H1 (cell line): ENCODE data around the gene CTCF. TPM values are rescaled to one million over a fixed set of nuclear protein-coding genes. Genes with fewer than 3 reads are reported as not detected.

Source experiments
- CTCF ChIA-PET: fragments of 300-600 bp; sonication (Branson Sonifier 250); formaldehyde crosslinking; loops from one replicate; lab custom pipeline; 2021; ENCODE audit not compliant: partially characterized antibody; lab: Charles Lee
- POLR2A ChIA-PET: fragments of 300-600 bp; sonication (Branson Sonifier 250); formaldehyde crosslinking; loops from one replicate; lab custom pipeline; 2021; ENCODE audit warnings: inconsistent platforms; ENCODE audit not compliant: partially characterized antibody; lab: Charles Lee
- DNase-seq, 2 experiments: peaks; one replicate each; pipeline versions ENCODE4 v3.0.0 to v3.0.0-alpha.2; 2010 to 2022; ENCODE audit warnings: low spot score in 2 of 2, low read depth in 1 of 2, mixed read lengths in 1 of 2
- FAIRE-seq: peaks from 2 replicates; lab custom pipeline; 2011; peaks lifted over from hg19 to GRCh38; lab: Jason Lieb, UNC
- H2AFZ ChIP-seq: 2 replicates; pipeline ENCODE4 v1.8.1; 2012; ENCODE audit warnings: low read length, inconsistent platforms
- H2AK5ac ChIP-seq: 2 replicates; pipeline ENCODE4 v1.6.1; 2013; ENCODE audit warnings: low read depth, low read length
- H2BK120ac ChIP-seq: replicated peaks from 2 replicates; pipeline ENCODE3; 2013; ENCODE audit warnings: low read depth, low read length, inconsistent platforms
- H2BK12ac ChIP-seq: 2 replicates; pipeline ENCODE4 v1.6.1; 2013; ENCODE audit warnings: low read depth, low read length
- H2BK15ac ChIP-seq: 2 replicates; pipeline ENCODE4 v1.6.1; 2013; ENCODE audit warnings: low read length
- H2BK20ac ChIP-seq: 2 replicates; pipeline ENCODE4 v1.6.1; 2013; ENCODE audit warnings: low read length
- H2BK5ac ChIP-seq: 2 replicates; pipeline ENCODE4 v1.6.1; 2013; ENCODE audit warnings: low read depth, low read length
- H3K14ac ChIP-seq: 2 replicates; pipeline ENCODE4 v1.6.1; 2013; ENCODE audit warnings: inconsistent platforms; ENCODE audit not compliant: insufficient read length
- H3K18ac ChIP-seq: 2 replicates; pipeline ENCODE4 v1.6.1; 2013; ENCODE audit warnings: low read length; ENCODE audit errors: extremely low read depth
- H3K23ac ChIP-seq: 2 replicates; pipeline ENCODE4 v1.6.1; 2013; ENCODE audit warnings: inconsistent platforms; ENCODE audit not compliant: insufficient read length
- H3K23me2 ChIP-seq: 2 replicates; pipeline ENCODE4 v1.6.1; 2013; ENCODE audit warnings: low read depth, low read length
- H3K27ac ChIP-seq: 2 replicates; pipeline ENCODE4 v1.6.1; 2011; ENCODE audit warnings: low read depth, low read length, inconsistent platforms
- H3K27me3 ChIP-seq, 4 experiments: replicated peaks in 1 of 4; 1 replicate in 1 of 4; 2 replicates in 3 of 4; pipeline versions ENCODE4 v1.6.1 to v1.8.1; 2011 to 2013; ENCODE audit warnings: low read length in 3 of 4, mild to moderate bottlenecking in 3 of 4, inconsistent platforms in 2 of 4, mixed read lengths in 2 of 4, moderate library complexity in 1 of 4; ENCODE audit not compliant: control insufficient read depth in 3 of 4, insufficient read depth in 3 of 4; ENCODE audit errors: extremely low read depth in 1 of 4
- H3K36me3 ChIP-seq, 4 experiments: 2 replicates each; pipeline versions ENCODE4 v1.6.1 to v1.8.1; 2011 to 2013; ENCODE audit warnings: mild to moderate bottlenecking in 4 of 4, low read length in 3 of 4, moderate library complexity in 2 of 4, control low read depth in 1 of 4, inconsistent platforms in 1 of 4; ENCODE audit not compliant: insufficient read depth in 4 of 4, control insufficient read depth in 2 of 4
- H3K4ac ChIP-seq: replicated peaks from 2 replicates; pipeline ENCODE3; 2013; ENCODE audit warnings: low read length, low read depth, mixed read lengths, inconsistent platforms; ENCODE audit not compliant: insufficient read length
- H3K4me1 ChIP-seq, 4 experiments: replicated peaks in 1 of 4; 1 replicate in 1 of 4; 2 replicates in 3 of 4; pipeline versions ENCODE4 v1.6.1 to v1.8.1; 2011 to 2013; ENCODE audit warnings: low read length in 3 of 4, inconsistent platforms in 2 of 4, mixed read lengths in 1 of 4; ENCODE audit not compliant: insufficient read depth in 4 of 4, control insufficient read depth in 3 of 4
- H3K4me2 ChIP-seq, 2 experiments: 2 replicates each; pipeline versions ENCODE4 v1.6.1 to v1.8.1; 2011 to 2013; ENCODE audit warnings: low read depth in 2 of 2, low read length in 2 of 2, control low read depth in 1 of 2, inconsistent platforms in 1 of 2, mild to moderate bottlenecking in 1 of 2; ENCODE audit not compliant: insufficient read depth in 1 of 2
- H3K4me3 ChIP-seq, 4 experiments: fragments of 200-600, 300-600 bp in 1 of 4; sonication (generic), shearing (Covaris generic), sonication (Bioruptor Twin) in 1 of 4; 2 replicates each; pipeline versions ENCODE4 v1.5.1 to v1.8.1; 2011 to 2016; ENCODE audit warnings: low read length in 4 of 4, low read depth in 3 of 4, control low read depth in 2 of 4, inconsistent platforms in 2 of 4, mild to moderate bottlenecking in 2 of 4, mixed read lengths in 1 of 4, moderate library complexity in 1 of 4; ENCODE audit not compliant: insufficient read depth in 2 of 4; ENCODE audit errors: extremely low read depth in 1 of 4
- H3K56ac ChIP-seq: replicated peaks from 2 replicates; pipeline ENCODE3; 2013; ENCODE audit warnings: low read depth, mild to moderate bottlenecking, mixed read lengths, low read length, inconsistent platforms; ENCODE audit not compliant: insufficient read length
- H3K79me1 ChIP-seq: 2 replicates; pipeline ENCODE4 v1.6.1; 2013; ENCODE audit warnings: low read depth, low read length, control low read depth
- H3K79me2 ChIP-seq, 2 experiments: 2 replicates each; pipeline versions ENCODE4 v1.6.1 to v1.8.1; 2012 to 2013; ENCODE audit warnings: low read length in 2 of 2, mild to moderate bottlenecking in 2 of 2, inconsistent platforms in 1 of 2; ENCODE audit not compliant: insufficient read depth in 2 of 2, control insufficient read depth in 1 of 2
- H3K9ac ChIP-seq, 4 experiments: replicated peaks in 1 of 4; 1 replicate in 1 of 4; 2 replicates in 3 of 4; pipeline versions ENCODE4 v1.6.1 to v1.8.1; 2011 to 2013; ENCODE audit warnings: low read depth in 3 of 4, low read length in 3 of 4, control low read depth in 2 of 4, mild to moderate bottlenecking in 2 of 4, moderate library complexity in 2 of 4, inconsistent platforms in 1 of 4; ENCODE audit errors: extremely low read depth in 1 of 4
- H3K9me3 ChIP-seq, 2 experiments: 2 replicates each; pipeline versions ENCODE4 v1.6.1 to v1.8.1; 2012 to 2013; ENCODE audit warnings: mild to moderate bottlenecking in 2 of 2, moderate library complexity in 2 of 2, control low read depth in 1 of 2, inconsistent platforms in 1 of 2, low read depth in 1 of 2, low read length in 1 of 2, mixed read lengths in 1 of 2; ENCODE audit not compliant: insufficient read depth in 2 of 2
- H4K20me1 ChIP-seq, 2 experiments: replicated peaks in 1 of 2; 2 replicates each; pipeline versions ENCODE3 to v1.8.1; 2011 to 2013; ENCODE audit warnings: inconsistent platforms in 2 of 2, low read length in 2 of 2, mild to moderate bottlenecking in 1 of 2; ENCODE audit not compliant: insufficient read depth in 2 of 2, control insufficient read depth in 1 of 2
- H4K5ac ChIP-seq: 2 replicates; pipeline ENCODE4 v1.6.1; 2013; ENCODE audit warnings: low read length, low read depth, mixed read lengths, inconsistent platforms; ENCODE audit not compliant: insufficient read length
- H4K8ac ChIP-seq: 2 replicates; pipeline ENCODE4 v1.8.0; 2013; ENCODE audit warnings: mild to moderate bottlenecking, moderate library complexity, low read length, inconsistent platforms; ENCODE audit not compliant: insufficient read depth; ENCODE audit errors: extremely low read depth
- H4K91ac ChIP-seq: replicated peaks from 2 replicates; pipeline ENCODE3; 2013; ENCODE audit warnings: low read length, mixed read lengths, inconsistent platforms; ENCODE audit not compliant: insufficient read length
- BACH1 ChIP-seq: IDR thresholded peaks from 2 replicates; pipeline ENCODE4 v1.6.1; 2012; ENCODE audit warnings: low read length, improper control_type of control experiment
- GABPA ChIP-seq: IDR thresholded peaks from 2 replicates; pipeline ENCODE4 v1.6.1; 2011; ENCODE audit warnings: mild to moderate bottlenecking, low read length, moderate library complexity, borderline replicate concordance; ENCODE audit not compliant: insufficient read depth
- KDM4A ChIP-seq: IDR thresholded peaks from one replicate; pipeline ENCODE4 v1.7.1; 2012; ENCODE audit warnings: low read depth, mild to moderate bottlenecking, moderate library complexity, low read length, inconsistent platforms; ENCODE audit not compliant: severe bottlenecking
- NANOG ChIP-seq: IDR thresholded peaks from 2 replicates; pipeline ENCODE4 v1.6.1; 2011; ENCODE audit warnings: low read length, low read depth, mild to moderate bottlenecking, inconsistent platforms; ENCODE audit not compliant: insufficient read depth, poor library complexity, severe bottlenecking
- NRF1 ChIP-seq: IDR thresholded peaks from 2 replicates; pipeline ENCODE4 v1.6.1; 2011; ENCODE audit warnings: mild to moderate bottlenecking, low read depth, low read length, improper control_type of control experiment
- RBBP5 ChIP-seq: IDR thresholded peaks from 2 replicates; pipeline ENCODE4 v1.7.1; 2012; ENCODE audit warnings: low read depth, mild to moderate bottlenecking, inconsistent platforms, low read length, moderate library complexity, borderline replicate concordance
- SIN3A ChIP-seq, 2 experiments: IDR thresholded peaks in 1 of 2; conservative IDR thresholded peaks in 1 of 2; 2 replicates each; pipeline ENCODE4 v1.6.1; 2011 to 2012; ENCODE audit warnings: low read length in 2 of 2, improper control_type of control experiment in 1 of 2, low read depth in 1 of 2, mild to moderate bottlenecking in 1 of 2
- TAF7 ChIP-seq: optimal IDR thresholded peaks from 2 replicates; pipeline ENCODE3; 2011; ENCODE audit warnings: low read depth, mild to moderate bottlenecking, inconsistent platforms, low read length, moderate library complexity, borderline replicate concordance
- WGBS, 2 experiments: shearing (Covaris generic) in 1 of 2; methylation state at CpG; one replicate each; pipeline versions ENCODE4 v1.1.6 to v1.1.7; 2013 to 2015; ENCODE audit warnings: low lambda C conversion rate in 2 of 2, mixed read lengths in 2 of 2, inconsistent platforms in 1 of 2, low coverage in 1 of 2, missing lambda C conversion rate in 1 of 2; ENCODE audit not compliant: insufficient replicate concordance in 2 of 2, insufficient coverage in 1 of 2, insufficient read length in 1 of 2; ENCODE audit errors: extremely low coverage in 1 of 2, missing lambda C conversion rate in 1 of 2; 5-methylcytosine and 5-hydroxymethylcytosine counted together
- polyA plus RNA-seq, 7 experiments: library from polyadenylated mRNA; depleted of rRNA in 3 of 7; stranded (reverse) in 5 of 7; unstranded in 2 of 7; fragments of >200 nt in 5 of 7; fragments of 200-250 nt in 2 of 7; gene quantifications; 1 replicate in 5 of 7; 2 replicates in 1 of 7; 4 replicates in 1 of 7; pipeline versions ENCODE4 v1.2.1 to v1.2.3, GENCODE V29; 2011 to 2013; ENCODE audit warnings: missing spikeins in 2 of 7, mixed read lengths in 2 of 7
- total RNA-seq: library from RNA; stranded (reverse); fragmentation: NEBNext Ultra II Directional; extraction: Animal tissue kit (Norgen Biotek cat#: 25700); gene quantifications from 2 replicates; pipeline ENCODE4 v1.2.1, GENCODE V29; 2021

Gene CTCF
- total and polyA plus RNA-seq, 2 of the 8 experiments (the other 6 are each of a cell fraction or from before 2014, with no cell fraction given) = 32.4 to 66.0 TPM

GRCh38 chr16:67652578-67653127 is 90.3 kb downstream of the CTCF start:
- CTCF ChIA-PET = interaction anchor here (0.5 to 18.0 kb wide), 9 partner anchors 10 to 143 kb away, joined by 3 to 202 read pairs (median 5); partner anchors contain the start of genes ACD, C16orf86, ENKD1 and PARD6A
- Histone ChIP-seq H3K56ac (no peak overlapping the region), H4K20me1 (peaks cover 5 to 15% of the 10 kb centered on the region in 2 experiments), H3K9ac (no peak overlapping the region), H2BK5ac (no peak overlapping the region), H2BK120ac (no peak overlapping the region), H4K91ac (no peak overlapping the region), H2BK20ac (no peak overlapping the region), H3K79me2 (no peaks in the 10 kb centered on the region), H3K23me2 (peaks cover 5% of the 10 kb centered on the region; the same call in 1 of the 2 replicates), H3K18ac (no peak overlapping the region), H4K8ac (no peak overlapping the region), H3K23ac (no peak overlapping the region), H3K4me1 (peaks cover 0 to 18% (median 7%) of the 10 kb centered on the region in 4 experiments; a peak in 5 of 7 replicates), H3K27ac (no peak overlapping the region), H2AFZ (no peak overlapping the region), H3K27me3 (peaks cover 2 to 29% (median 20%) of the 10 kb centered on the region in 4 experiments; a peak in 5 of 7 replicates), H3K9me3 (no peaks in the 10 kb centered on the region), H3K4ac (no peak overlapping the region), H3K36me3 (0 out of 8 replicates have a peak, but pooled peaks cover 0 to 4% (median 0%) of the 10 kb centered on the region in 4 experiments), H4K5ac (no peak overlapping the region), H3K4me3 (peak overlapping the region; percentile 47 to 76 (median 58)), H2BK15ac (no peak overlapping the region), H2BK12ac (no peak overlapping the region), H3K14ac (no peak overlapping the region), H3K79me1 (no peaks in the 10 kb centered on the region), H3K4me2 (peak overlapping the region; percentile 64 to 96)
- DNase-seq (peak in 1 of 2 experiments; percentile 83), FAIRE-seq (no peak)
- 52% methylated on average over 2 of the region's 59 CpGs; no CpG with 5 or more reads in 1 of the 2 experiments for WGBS, 2 experiments
- POLR2A ChIA-PET = interaction anchor here (0.7 to 1.7 kb wide), 4 partner anchors 11 to 282 kb away, joined by 3 to 4 read pairs (median 4); partner anchors contain the start of gene CTCF
- TF ChIP-seq RBBP5 (0 out of 2 replicates have a peak, but pooled peaks have one; percentile 44), GABPA (0 out of 2 replicates have a peak, but pooled peaks have one; percentile 15), NANOG (peak; percentile 1), NRF1 (no peak), BACH1 (no peak), KDM4A (peak; percentile 53), TAF7 (peak; percentile 20), SIN3A (conservative IDR thresholded peaks at IDR 0.05 in 1 of 2, IDR thresholded peaks at IDR 0.05 in 1 of 2; ENCODE audit: low read depth in 1 of 2, low read length in 2 of 2) (peak; percentile 18 to 80; a peak in 1 of 4 replicates)
- TF ChIP-seq, all 59 proteins: peak for 6
- no peak overlapping the region for H2AK5ac ChIP-seq
